B cell (primary cell): ENCODE measurements around the gene TMEM63A. TPM values are rescaled to one million over a fixed set of nuclear protein-coding genes. Genes with fewer than 3 reads are reported as not detected.

Experiments used
- ATAC-seq: fragments of 200-7000 bp; cut with Tn5 transposase; one replicate; pipeline ENCODE4 v1.10.0; 2021; ENCODE audit warnings: low read depth, mild to moderate bottlenecking, moderate number of reproducible peaks, moderate library complexity
- CTCF ChIA-PET: fragments of 350-600 bp; sonication (Branson Sonifier 250); formaldehyde crosslinking; loops from one replicate; lab custom pipeline; 2021; ENCODE audit warnings: antibody characterized with exemption, inconsistent platforms; lab: Charles Lee
- POLR2A ChIA-PET: fragments of 350-600 bp; sonication (Branson Sonifier 250); formaldehyde crosslinking; loops from one replicate; lab custom pipeline; 2021; ENCODE audit warnings: antibody characterized with exemption; lab: Charles Lee
- DNase-seq: peaks from one replicate; pipeline ENCODE4 v3.0.0; 2013
- H2AFZ ChIP-seq: 2 replicates; pipeline ENCODE4 v1.6.1; 2012; ENCODE audit warnings: mild to moderate bottlenecking, low read depth, low read length; ENCODE audit not compliant: insufficient read depth, poor library complexity, severe bottlenecking
- H3K27ac ChIP-seq, 2 donors: 1 replicate in 1 of 2; 2 replicates in 1 of 2; pipeline ENCODE4 v1.5.1; 2012 to 2013; ENCODE audit warnings: low read length in 2 of 2, mild to moderate bottlenecking in 2 of 2, moderate library complexity in 1 of 2
- H3K27me3 ChIP-seq, 4 experiments: fragments of 200-600 bp in 1 of 4; sonication (generic) in 1 of 4; replicated peaks in 1 of 4; 1 replicate in 2 of 4; 2 replicates in 2 of 4; pipeline versions ENCODE4 v1.6.1 to v1.7.0; 2013 to 2016; ENCODE audit warnings: low read length in 3 of 4, mild to moderate bottlenecking in 2 of 4, mixed read lengths in 1 of 4, moderate library complexity in 1 of 4; ENCODE audit not compliant: insufficient read depth in 4 of 4, control insufficient read depth in 3 of 4; ENCODE audit errors: control extremely low read depth in 1 of 4
- H3K36me3 ChIP-seq, 2 experiments: replicated peaks in 1 of 2; 1 replicate in 1 of 2; 2 replicates in 1 of 2; pipeline versions ENCODE4 v1.6.1 to v1.7.1; 2013; ENCODE audit warnings: low read length in 1 of 2; ENCODE audit not compliant: insufficient read depth in 2 of 2, control insufficient read depth in 1 of 2; ENCODE audit errors: control extremely low read depth in 1 of 2, extremely low read depth in 1 of 2
- H3K4me1 ChIP-seq, 2 donors: fragments of 200-600 bp in 1 of 2; sonication (generic) in 1 of 2; 1 replicate in 1 of 2; 2 replicates in 1 of 2; pipeline versions ENCODE4 v1.5.1 to v1.6.1; 2013 to 2017; ENCODE audit warnings: low read length in 2 of 2; ENCODE audit not compliant: control insufficient read depth in 2 of 2, insufficient read depth in 2 of 2
- H3K4me2 ChIP-seq: replicated peaks from 2 replicates; pipeline ENCODE3; 2012; ENCODE audit warnings: mild to moderate bottlenecking, low read depth, low read length; ENCODE audit not compliant: poor library complexity, severe bottlenecking
- H3K4me3 ChIP-seq, 5 experiments: fragments of 200-600 bp in 1 of 5; sonication (generic) in 1 of 5; 1 replicate in 3 of 5; 2 replicates in 2 of 5; pipeline versions ENCODE4 v1.5.1 to v1.7.0; 2011 to 2016; ENCODE audit warnings: low read length in 4 of 5, mild to moderate bottlenecking in 4 of 5, low read depth in 2 of 5, control low read depth in 1 of 5, moderate library complexity in 1 of 5; ENCODE audit not compliant: insufficient read depth in 1 of 5; ENCODE audit errors: control extremely low read depth in 1 of 5, extremely low read depth in 1 of 5
- H3K79me2 ChIP-seq: fragments of 200-600 bp; sonication (generic); one replicate; pipeline ENCODE4 v1.6.0; 2016; ENCODE audit warnings: low read length; ENCODE audit not compliant: control insufficient read depth, insufficient read depth
- H3K9ac ChIP-seq: fragments of 200-600 bp; sonication (generic); 2 replicates; pipeline ENCODE4 v1.6.1; 2017; ENCODE audit warnings: mild to moderate bottlenecking, low read length, moderate library complexity
- H3K9me3 ChIP-seq, 3 donors: one replicate each; pipeline versions ENCODE4 v1.6.1 to v1.7.1; 2013; ENCODE audit warnings: low read length in 2 of 3; ENCODE audit not compliant: control insufficient read depth in 2 of 3, insufficient read depth in 1 of 3; ENCODE audit errors: control extremely low read depth in 1 of 3
- H4K20me1 ChIP-seq: 2 replicates; pipeline ENCODE4 v1.6.0; 2012; ENCODE audit warnings: mild to moderate bottlenecking, low read length; ENCODE audit not compliant: insufficient read depth, control insufficient read depth, poor library complexity, severe bottlenecking
- H3K27ac Mint-ChIP-seq: one replicate; pipeline ENCODE4 v1.8.0; 2021; ENCODE audit warnings: mixed read lengths
- H3K27me3 Mint-ChIP-seq: one replicate; pipeline ENCODE4 v1.8.0; 2021; ENCODE audit warnings: mixed read lengths
- H3K4me1 Mint-ChIP-seq: one replicate; pipeline ENCODE4 v1.8.0; 2021; ENCODE audit warnings: mixed read lengths
- H3K4me3 Mint-ChIP-seq: one replicate; pipeline ENCODE4 v1.8.0; 2021; ENCODE audit warnings: mixed read lengths
- H3K9me3 Mint-ChIP-seq: one replicate; pipeline ENCODE4 v1.8.0; 2022; ENCODE audit warnings: mixed read lengths; ENCODE audit not compliant: insufficient read depth
- EZH2 ChIP-seq: IDR thresholded peaks from 2 replicates; pipeline ENCODE4 v1.6.1; 2012; ENCODE audit warnings: borderline replicate concordance, low read depth, mild to moderate bottlenecking, moderate library complexity, low read length; ENCODE audit not compliant: insufficient read depth, poor library complexity, severe bottlenecking
- WGBS: methylation state at CpG from one replicate; pipeline ENCODE4 v1.1.5; 2013; ENCODE audit warnings: missing lambda C conversion rate; ENCODE audit not compliant: insufficient coverage; 5-methylcytosine and 5-hydroxymethylcytosine counted together
- intact Hi-C: fragments of 100-400 bp; cut with micrococcal nuclease; formaldehyde crosslinking; loops from one replicate; pipeline ENCODE4 v1.10.0; 2022
- polyA plus RNA-seq: library from polyadenylated mRNA; depleted of rRNA; stranded (reverse); fragments of >200 nt; gene quantifications from 2 replicates; pipeline ENCODE4 v1.2.3, GENCODE V29; 2012
- total RNA-seq, 2 donors: library from RNA; stranded (reverse); fragments of 120-200 nt in 1 of 2; gene quantifications; 1 replicate in 1 of 2; 2 replicates in 1 of 2; pipeline versions ENCODE4 v1.2.3 to v1.2.4, GENCODE V29; 2013 to 2022
- TF ChIP-seq, protein P1 (sequence below): fragments of 200-600 bp; IDR thresholded peaks from one replicate; pipeline ENCODE4 v1.8.0; 2022; ENCODE audit warnings: antibody characterized with exemption, mild to moderate bottlenecking

TMEM63A gene
- total and polyA plus RNA-seq, 2 donors (not counting 1 experiment from before 2014, with no cell fraction given) = 209 to 238 TPM

DNA sequence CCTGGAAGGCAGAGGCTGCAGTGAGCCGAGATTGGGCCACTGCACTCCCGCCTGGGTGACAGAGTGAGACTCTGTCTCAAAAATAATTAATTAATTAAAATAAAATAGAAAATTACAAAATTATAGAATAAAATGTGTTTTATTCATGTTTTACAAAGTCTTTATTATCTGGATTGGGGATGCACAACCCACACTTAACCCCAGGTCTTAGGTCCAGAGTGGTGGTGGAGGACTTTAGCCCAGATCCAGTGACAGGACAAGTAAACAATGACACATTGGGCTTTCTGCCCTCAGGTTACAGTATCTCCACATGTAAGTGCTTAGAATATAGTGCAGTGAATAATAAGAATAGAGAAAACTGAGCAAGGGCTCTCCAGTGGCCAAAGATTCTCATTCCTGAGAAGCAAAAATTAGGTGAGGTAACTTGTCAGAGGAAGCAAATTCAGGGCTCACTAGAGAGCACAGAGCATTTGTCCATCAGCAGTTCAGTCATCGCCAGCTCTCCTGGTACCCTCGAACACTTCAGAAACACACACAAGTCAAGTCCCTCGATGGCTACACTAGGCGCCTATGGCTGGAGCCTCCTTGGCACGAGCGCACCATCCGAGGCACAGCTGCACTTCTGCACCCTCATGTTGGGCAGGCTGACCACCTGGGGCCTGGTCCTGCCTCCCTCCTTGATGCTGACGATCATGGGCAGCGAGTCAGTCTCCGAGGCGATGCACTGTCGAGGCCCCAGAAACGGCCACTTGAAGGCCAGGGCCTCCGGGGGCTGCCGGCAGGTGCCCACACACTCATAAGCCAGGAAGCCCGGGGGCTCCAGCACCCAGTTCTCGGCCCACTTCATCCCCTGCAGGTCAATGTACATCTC is 4.2 kb upstream of the TMEM63A start:
- ATAC-seq (no peak), DNase-seq (no peak)
- TF ChIP-seq, protein P1, sequence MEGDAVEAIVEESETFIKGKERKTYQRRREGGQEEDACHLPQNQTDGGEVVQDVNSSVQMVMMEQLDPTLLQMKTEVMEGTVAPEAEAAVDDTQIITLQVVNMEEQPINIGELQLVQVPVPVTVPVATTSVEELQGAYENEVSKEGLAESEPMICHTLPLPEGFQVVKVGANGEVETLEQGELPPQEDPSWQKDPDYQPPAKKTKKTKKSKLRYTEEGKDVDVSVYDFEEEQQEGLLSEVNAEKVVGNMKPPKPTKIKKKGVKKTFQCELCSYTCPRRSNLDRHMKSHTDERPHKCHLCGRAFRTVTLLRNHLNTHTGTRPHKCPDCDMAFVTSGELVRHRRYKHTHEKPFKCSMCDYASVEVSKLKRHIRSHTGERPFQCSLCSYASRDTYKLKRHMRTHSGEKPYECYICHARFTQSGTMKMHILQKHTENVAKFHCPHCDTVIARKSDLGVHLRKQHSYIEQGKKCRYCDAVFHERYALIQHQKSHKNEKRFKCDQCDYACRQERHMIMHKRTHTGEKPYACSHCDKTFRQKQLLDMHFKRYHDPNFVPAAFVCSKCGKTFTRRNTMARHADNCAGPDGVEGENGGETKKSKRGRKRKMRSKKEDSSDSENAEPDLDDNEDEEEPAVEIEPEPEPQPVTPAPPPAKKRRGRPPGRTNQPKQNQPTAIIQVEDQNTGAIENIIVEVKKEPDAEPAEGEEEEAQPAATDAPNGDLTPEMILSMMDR = no peak
- no peak for TF ChIP-seq EZH2
- WGBS = 98% methylated on average over 7 of the region's 19 CpGs
- no peaks in the 10 kb centered on the region for H3K36me3 ChIP-seq
- H3K9me3 ChIP-seq = no peaks in the 10 kb centered on the region
- Mint-ChIP-seq H3K9me3 (no peaks in the 10 kb centered on the region), H3K4me3 (no peak overlapping the region), H3K4me1 (peaks cover 10% of the 10 kb centered on the region), H3K27ac (no peak overlapping the region), H3K27me3 (peaks cover 3% of the 10 kb centered on the region)
- H4K20me1 ChIP-seq = no peaks in the 10 kb centered on the region
- no peak overlapping the region for H3K27ac ChIP-seq
- no peak overlapping the region for H2AFZ ChIP-seq
- H3K4me2 ChIP-seq = no peak overlapping the region
- CTCF ChIA-PET = interaction anchor here (1.0 to 1.6 kb wide), 3 partner anchors 10 to 109 kb away, joined by 3 to 4 read pairs (median 4); partner anchors contain the start of gene SRP9
- H3K9ac ChIP-seq = no peak overlapping the region
- peaks cover 26% of the 10 kb centered on the region for H3K79me2 ChIP-seq
- peaks cover 0 to 9% of the 10 kb centered on the region in 2 donors for H3K4me1 ChIP-seq
- no peaks in the 10 kb centered on the region for H3K27me3 ChIP-seq
- H3K4me3 ChIP-seq = no peak overlapping the region
- intact Hi-C loops = no loop called here
- POLR2A ChIA-PET = no interaction called here

DNA sequence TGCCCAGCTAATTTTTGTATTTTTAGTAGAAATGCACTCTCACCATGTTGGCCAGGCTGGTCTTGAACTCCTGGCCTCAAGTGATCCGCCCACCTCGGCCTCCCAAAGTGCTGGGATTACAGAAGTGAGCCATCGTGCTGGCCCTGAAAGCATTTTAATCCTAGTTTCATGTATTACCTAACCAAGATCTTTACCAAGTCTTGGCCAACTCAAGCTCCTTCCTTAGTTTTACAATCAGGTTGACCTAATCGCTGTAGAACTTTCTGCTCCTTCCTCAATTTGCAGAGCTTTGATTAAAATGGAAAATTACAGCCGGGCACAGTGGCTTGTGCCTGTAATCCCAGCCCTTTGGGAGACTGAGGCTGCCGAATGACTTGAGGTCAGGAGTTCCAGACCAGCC is 3.2 kb upstream of the TMEM63A start:
- Histone ChIP-seq H3K4me2 (no peak overlapping the region), H3K9ac (no peak overlapping the region), H3K4me1 (peaks cover 10 to 20% of the 10 kb centered on the region in 2 donors), H3K9me3 (no peaks in the 10 kb centered on the region), H3K27me3 (no peaks in the 10 kb centered on the region), H3K27ac (no peak overlapping the region), H2AFZ (no peak overlapping the region), H4K20me1 (peaks cover 3% of the 10 kb centered on the region), H3K36me3 (no peaks in the 10 kb centered on the region), H3K4me3 (no peak overlapping the region), H3K79me2 (peaks cover 32% of the 10 kb centered on the region)
- Mint-ChIP-seq H3K4me1 (peaks cover 20% of the 10 kb centered on the region), H3K27me3 (peaks cover 3% of the 10 kb centered on the region), H3K27ac (no peak overlapping the region), H3K4me3 (no peak overlapping the region), H3K9me3 (no peaks in the 10 kb centered on the region)
- DNase-seq (no peak), ATAC-seq (no peak)
- intact Hi-C loops = no loop called here
- ChIA-PET CTCF (interaction anchor here (0.5 kb wide), 1 partner anchor 26 kb away, joined by 4 read pairs; no protein-coding TSS in a partner anchor), POLR2A (no interaction called here)
- no peak for TF ChIP-seq EZH2
- TF ChIP-seq, protein P1 = no peak
- 89% methylated on average over 6 of the region's 6 CpGs for WGBS
